NCI-H345 treated with DMSO at 0.1 percent for 48 hours (cell line): Measurements from ENCODE around the gene TNS3.

Source experiments
- DNase-seq: peaks from one replicate; lab custom pipeline; 2025; ENCODE audit not compliant: unreplicated experiment; lab: John Stamatoyannopoulos, UW

Gene TNS3

DNA sequence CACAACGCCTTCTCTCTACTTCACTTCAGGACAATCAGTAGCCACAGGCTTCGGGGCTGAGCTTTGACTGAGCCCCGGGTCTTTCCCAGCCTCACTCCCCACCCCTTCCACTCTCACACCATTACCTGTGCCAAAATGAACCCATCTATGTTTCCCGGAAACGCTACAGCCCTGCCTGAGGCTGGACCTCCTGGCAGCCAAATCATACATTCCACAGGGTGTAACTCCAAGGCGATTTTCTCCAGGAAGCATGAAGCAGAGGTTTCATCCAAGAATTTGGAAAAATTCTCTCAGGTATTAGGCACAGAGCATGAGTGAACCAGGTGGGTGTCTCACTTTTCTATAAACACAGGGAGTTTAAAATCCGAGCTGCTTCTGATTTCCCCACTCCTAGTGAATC, 286.3 kb downstream of the TNS3 start:
- DNase-seq: no peak

DNA sequence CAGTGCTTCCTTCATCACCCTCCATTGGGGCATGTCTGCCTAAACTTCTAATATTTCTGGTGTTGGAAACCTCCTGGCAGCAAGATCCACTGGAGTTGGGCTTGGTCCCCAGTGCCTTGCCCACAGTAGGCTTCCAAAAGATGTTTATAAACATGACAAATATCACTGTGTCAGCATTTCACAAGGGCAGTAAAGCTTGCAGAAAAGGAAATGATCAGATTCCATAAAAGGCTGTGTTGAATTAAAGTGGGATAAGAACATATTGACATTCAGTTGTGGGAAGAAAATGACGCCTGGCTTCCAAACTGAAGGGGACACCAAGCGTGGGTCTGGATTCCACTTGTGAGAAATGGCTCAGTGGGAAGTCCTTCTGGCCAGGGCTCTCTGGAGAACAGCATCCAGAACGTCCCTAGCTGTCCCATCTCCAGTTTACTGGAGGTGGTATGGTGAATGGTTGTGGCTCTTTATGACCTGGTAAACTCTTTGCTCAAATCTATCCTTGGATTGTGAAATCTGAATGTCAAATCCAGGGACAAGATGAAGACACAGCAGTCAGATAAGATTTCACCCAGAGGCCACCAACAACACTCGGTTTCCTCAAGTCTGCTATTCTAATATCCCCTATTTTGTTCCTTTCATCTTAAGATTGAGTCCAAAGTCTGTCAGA, 287.2 kb downstream of the TNS3 start:
- no peak for DNase-seq

DNA sequence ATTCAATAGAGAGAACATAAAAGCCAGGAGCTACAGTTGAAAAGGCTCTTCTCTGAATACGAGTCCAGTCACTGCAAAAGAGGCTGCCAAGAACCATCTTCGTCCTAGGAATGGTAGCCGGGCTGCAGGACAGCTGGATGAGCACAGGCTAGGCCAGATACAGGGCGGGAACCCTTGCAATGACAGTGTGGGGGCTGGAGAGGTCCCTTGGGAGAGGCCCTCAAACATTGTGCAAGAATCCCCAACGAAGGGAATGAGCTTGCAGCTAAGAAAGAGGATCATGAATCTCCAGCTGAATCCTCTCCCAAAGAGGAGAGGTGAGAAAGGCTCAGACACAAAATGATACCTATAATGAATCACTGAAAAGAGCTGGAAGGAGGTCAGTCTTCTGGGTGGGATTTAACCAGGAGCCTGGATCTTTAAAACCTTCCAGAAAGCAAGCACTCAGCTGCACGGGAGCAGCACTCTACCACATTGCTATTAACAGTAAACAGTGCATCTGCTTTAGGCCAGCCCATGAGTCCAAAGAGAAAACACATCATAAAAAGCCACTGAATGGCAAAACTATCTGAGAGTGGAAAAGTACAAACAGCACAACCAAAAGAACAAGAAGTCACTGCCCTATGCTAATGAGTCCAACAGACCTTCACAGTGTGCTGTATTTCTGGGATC, 287.9 kb downstream of the TNS3 start:
- no peak for DNase-seq

DNA sequence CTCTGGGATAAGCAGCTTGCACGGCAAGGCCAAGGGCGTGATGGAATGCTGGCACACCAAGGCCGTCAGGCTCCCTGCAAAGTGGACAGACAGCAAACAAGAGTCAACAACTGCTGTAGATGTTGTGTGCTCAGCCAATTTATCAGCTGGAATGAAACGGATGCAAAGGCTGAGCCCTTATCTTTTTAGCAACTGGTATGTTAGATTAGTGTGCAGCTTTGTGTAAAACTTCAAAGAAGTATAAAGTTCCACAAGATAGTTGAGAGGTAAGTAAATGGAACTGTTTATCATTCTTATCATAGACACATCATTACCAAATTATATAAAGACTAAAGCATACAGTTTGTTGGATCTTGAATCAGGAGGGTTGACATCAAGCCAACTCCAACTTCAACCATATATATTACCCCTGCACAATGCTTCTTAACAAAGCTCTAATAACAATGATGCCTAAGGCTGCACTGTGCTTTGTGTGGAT, 289.0 kb downstream of the TNS3 start:
- no peak for DNase-seq

DNA sequence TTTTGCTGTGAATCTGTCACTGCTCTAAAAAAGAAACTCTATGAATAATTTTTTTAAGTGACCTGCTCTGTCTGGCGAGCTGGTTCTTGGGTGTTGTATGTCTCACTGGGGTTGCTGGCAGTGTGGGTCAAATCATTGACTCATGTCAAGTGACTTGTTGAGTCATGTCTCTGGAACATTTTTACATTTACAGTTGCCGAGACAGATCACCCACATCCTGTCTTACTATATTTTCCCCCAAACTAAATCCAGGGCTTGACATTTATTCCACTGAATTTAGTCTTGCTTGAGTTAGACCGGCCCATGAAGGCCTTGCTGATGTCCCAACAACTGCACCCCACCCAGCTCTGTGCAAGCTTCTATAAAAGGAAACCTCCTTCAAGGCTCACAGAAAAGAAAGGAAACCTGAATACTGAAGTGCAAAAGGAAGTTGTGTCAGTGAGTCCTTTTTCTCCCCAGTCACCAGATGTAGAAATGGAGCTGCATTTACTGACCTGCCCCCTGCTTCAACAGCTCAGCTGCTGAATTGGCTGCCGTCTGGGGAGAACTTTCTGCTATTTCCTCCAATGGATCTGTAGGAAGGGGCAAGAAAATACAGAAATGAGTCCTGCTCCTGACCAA, 290.3 kb downstream of the TNS3 start:
- no peak for DNase-seq

DNA sequence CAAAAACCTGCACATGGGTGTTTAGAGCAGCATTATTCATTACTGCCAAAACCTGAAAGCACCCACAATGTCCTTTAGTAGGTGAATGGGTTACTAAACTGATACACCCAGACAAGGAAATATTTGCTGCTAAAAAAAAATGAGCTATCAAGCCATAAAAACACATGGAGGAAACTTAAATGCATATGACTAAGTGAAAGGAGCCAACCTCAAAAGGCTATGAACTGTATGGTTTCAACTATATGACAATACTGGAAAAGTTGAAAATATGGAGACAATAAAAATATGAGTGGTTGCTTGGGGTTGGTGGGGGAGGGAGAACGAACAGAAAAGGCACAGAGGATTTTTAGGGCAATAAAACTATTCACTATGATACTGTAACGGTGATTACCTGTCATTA, 291.0 kb downstream of the TNS3 start:
- DNase-seq: no peak

DNA sequence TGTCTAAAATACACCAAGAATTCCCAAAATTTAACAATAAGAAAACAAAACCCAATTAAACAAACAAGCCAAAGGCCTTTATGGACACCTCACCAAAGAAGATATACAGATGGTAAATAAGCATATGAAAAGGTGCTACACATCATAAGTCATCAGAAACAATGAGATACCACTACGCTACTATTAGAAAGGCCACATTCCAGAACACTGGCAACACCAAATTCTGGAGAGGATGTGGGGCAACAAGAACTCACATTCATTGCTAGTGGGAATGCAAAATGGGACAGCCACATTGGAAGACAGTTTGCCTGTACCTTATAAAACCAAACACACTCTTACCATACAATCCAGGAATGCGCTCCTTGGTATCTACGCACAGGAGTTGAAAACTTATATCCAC, 291.4 kb downstream of the TNS3 start:
- DNase-seq: no peak

DNA sequence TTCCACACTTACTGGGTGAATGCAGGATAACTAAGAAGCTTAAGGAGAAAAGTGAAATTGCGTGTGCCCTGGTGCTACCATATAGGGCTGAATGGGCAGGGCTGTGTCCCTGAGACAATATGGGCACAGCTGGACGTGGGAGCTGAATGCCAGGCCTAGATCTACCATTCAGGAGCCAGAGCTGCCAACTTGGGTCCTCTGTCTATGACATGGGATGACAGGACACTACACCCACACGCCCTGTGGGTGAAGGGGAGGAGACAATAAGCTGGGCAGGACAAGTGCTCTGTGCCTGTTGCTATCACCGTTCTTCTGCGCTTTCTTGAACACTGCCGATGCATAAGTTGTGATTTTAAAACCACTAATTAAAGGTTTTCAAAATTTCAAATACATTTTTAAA, 293.9 kb downstream of the TNS3 start:
- no peak for DNase-seq

DNA sequence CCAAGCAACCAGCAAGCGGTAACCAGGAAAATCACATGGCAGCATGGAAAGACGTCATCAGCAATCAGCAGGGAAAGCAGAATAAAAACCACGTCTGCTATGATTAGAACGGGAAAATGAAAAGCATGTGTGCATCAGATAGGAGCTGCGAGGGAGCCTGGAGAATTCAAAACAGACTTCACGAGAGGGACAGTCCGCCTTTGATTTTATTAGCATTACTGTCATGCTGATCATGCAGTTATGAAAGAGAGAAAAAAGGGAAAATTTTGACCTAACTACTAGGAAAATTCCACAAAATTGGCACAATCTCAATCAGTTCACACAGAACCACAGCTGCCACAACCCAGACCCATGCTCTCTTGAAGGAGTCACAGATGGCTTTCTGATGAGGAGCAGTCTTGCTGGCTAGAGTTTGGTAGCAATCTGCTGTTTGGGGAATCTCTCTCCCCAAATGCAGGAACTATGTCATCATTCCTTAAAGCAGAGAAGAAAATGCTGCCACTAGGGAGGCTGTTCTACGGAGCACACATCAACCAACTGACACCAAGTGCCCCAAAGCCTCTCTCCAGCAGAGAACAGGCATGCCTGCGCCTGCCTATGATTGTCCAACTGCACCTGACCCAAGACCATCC, 295.9 kb downstream of the TNS3 start:
- no peak for DNase-seq

DNA sequence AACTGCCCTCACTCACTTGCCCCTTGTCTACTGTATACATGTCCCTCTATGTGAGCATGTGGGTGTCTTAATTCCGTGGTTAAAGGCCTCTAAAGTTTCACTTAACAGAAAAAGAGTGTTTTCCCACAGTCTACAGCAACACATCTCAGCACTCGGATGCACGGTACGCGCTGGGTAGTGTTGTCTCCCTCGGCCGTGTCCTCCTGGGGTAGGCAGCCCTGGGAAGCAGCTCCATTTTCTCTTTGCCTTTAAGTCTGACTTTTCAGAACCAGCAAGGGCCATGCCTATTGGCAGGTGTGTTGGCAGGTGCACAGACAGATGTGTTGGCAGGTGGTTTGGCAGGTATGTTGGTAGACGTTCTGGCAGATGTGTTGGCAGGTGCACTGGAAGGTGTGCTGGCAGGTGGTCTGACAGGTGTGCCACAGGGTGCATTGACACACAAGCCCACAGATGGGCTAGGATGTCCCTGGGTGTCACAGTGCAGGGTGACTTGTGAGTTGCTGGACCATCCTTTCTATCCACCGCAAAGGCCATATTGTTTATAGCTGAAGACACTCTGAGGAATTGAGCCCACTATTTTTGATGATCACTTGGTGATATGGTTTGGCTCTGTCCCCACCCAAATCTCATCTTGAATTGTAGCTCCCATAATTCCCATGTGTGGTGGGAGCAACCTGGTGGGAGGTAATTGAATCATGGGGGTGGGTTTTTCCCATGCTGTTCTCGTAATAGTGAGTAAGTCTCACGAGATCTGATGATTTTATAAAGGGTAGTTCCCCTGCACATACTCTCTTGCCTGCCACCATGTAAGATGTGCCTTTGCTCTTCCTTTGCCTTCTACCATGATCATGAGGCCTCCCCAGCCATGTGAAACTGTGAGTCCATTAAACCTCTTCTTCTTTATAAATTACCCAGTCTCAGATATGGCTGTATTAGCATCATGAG, 296.9 kb downstream of the TNS3 start:
- DNase-seq: no peak

DNA sequence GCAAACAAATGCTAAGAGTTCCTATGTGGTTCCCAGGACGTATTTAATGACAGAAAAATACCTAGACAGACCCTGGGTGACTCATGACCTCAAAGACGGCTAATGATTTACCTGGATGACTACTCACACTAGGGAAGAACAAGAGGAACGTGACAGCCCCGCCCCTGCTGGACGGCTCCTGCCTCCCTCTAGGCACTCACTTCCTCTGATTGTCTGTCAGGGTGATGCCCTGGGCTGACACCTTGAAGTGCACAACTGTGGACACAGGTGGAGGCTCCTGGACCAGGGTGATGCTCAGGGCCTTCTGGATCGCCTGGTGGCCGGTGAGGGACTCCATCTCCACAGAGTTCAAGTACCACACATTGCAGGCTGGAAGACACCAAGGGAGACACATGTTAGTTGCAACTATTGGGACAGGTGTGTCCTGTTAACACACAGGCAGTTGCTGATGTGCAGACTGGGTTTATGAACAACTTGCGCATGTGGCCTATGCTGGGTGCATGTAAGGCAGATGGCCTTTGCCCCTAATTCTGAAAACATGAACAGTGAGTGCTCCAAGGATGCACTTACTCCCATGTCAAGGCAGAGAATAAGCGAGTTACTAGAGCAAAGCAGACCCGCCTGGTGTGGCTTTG, 298.3 kb downstream of the TNS3 start:
- DNase-seq: no peak

DNA sequence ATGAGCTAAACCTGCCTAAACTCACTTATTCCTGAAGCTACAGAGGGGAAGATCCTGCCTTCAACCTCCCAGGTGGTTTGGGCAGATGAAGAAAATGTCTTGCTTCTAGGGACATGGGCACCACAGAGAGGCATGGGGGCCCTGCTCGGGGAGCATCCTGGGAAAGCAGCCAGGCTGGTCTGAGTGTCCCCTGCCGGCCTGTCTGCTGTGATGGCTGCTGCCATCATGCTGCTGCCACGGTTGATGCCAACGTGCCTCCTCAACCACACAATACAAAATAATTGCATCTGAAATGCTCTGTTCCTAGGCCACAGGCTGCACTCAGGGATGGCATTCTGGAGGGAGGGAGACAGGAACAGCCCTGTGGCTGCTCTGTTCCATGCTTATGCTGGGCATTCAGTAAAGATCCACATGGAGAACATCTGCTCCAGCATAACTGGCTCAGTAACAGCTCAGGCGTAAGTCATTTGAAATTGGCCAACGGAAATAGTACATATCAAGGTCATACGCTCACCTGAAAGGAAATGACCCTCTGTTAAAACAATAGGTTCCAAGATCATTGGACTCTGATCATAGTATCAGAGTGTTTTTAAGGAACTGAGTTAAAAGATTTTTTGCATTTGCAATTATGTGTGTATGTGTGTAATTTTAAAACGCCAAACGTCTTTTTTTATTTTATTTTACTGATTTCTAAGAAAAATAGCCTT, 299.0 kb downstream of the TNS3 start:
- no peak for DNase-seq

DNA sequence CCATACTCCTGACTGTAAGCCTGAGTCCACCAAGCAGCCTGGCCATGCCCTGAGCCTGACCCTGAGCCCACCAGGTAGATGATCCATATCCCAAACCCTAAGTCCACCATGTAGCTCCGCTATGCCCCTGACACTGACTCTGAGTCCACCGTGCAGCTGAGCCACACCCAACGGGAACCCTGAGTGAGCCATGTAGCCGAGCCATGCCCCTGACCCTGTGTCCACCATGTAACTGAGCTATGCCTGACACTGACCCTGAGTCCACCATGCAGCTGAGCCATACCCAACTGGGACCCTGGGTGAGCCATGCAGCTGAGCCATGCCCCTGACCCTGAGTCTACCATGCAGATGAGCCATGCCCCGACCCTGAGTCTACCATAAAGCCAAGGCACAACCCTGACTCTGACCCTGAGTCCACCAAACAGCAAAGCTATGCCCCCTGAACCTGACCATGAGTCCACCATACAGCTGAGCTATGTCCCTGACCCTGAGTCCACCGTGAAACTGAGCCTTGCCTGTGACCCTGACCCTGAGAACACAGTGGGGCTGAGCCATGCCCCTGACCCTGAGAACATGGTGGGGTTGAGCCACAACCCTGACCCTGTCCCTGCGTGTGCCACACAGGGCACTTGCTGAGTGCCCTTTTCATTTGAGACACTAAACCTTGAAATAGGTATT, 299.8 kb downstream of the TNS3 start:
- no peak for DNase-seq

DNA sequence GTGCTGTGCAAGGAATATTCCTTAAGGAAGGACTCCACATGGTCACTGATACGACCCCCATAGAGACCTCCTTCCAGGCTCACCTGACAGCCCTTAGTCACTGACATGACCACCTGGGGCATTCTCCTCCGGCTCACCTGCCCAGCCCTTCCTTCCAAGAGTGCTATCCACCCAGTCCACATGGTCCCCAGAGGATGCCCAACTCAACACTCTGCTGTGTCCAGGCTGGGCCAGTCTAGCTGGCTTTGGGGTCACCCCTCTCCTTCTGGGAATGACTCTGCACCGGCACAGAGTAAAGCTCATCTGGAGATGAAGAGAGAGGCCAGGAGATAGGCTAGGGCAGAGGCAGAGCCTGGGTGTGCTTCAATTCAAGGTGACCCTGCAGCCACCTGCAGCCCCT, 300.8 kb downstream of the TNS3 start:
- DNase-seq: no peak

DNA sequence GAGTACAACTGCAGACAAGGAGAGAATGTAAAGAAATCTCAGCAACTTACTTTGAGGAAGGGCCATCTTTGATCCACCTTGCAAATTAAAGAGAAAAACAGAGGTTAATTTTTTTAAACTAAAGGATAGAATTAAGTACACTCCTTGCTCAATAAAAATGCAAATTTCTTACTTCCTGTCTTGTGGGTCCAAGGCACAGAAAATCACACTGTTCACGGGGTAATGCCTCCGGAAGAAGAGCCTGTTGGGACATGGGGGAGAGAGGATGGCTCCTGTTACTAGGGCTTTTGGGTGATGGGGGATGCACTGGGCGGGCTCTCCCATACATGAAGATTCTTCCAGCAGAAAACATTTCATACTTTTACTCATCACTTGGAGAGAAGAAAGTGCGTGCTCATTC, 301.8 kb downstream of the TNS3 start:
- no peak for DNase-seq

DNA sequence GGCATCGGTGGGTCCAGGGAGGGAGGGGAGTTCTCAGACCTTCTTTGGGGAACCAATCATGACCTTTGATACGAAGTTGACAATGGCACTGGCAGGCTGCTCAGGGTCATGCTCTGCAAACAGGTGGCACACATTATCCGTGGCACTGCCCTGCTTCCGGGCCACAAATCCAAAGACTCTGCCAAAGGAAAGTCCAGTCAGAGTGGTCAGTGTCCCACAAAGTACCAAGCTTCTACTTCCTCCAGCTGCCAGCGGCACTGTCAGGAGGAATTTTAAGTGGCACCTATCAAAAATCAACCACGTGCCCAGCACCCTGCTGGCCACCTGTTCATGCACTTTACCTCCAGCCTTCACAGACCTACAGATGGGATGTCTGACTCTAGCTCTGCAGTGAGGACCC, 303.9 kb downstream of the TNS3 start:
- DNase-seq: no peak

DNA sequence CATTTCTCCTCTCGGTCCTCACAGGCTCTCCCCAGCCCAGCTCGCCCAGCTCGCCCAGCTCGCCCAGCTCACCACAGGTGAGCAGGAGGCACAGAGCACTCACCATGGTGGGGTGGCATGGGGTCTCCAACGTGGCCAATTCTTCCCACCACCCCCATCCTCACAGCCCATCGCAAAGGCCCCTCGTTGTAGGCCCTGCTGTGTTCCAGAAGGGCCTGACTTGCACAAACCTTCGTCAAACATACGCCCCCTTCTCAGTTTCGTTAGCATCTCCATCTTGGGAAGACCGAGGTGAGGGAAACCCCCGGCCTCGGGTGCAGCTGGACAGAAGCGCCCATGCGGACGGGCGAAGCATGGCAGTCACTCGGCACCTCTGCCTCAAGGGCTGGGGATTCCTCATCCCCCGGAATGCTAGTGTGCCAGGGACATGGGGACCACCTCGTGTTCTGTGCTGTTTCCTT, 304.6 kb downstream of the TNS3 start:
- DNase-seq: no peak

DNA sequence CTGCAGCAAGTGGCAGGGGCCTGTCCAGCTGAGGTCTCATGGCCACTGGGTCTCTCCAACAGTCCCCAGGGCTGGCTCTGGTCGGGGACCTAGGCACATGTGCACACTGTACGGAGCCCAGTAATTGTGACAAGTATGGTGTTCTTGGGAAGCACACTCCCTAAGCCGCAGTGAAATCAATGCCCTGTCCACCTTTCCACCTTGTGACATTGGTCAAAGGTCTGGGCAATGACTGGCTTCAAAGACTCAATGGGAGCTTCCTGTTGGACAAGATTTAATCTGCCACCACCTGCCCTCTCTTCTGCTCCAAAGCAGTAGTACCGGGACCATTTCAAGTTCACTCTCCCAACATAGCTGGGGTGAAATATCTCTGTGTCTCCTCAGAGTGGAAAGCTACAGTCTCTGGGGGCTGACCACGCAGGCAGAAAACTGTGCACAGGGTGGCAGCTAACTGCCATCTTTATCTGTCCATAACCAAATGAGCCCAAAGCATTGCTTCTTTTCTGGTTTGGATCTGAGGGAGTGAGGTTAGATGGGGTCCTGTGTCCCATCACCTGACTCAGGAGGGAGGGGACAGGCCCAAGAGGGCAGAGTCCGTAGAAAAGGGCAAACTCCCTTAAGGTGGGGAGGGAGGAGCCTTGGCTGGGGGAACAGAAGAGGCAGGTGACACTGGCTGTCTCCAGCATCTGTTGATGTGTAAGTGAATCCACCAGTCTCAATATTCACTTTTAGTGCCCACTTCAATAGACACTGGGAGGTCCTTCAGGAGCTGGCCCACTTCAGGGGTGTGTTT, 307.7 kb downstream of the TNS3 start:
- DNase-seq: no peak
